Measurements from ENCODE around the gene PAK1IP1.

DNA sequence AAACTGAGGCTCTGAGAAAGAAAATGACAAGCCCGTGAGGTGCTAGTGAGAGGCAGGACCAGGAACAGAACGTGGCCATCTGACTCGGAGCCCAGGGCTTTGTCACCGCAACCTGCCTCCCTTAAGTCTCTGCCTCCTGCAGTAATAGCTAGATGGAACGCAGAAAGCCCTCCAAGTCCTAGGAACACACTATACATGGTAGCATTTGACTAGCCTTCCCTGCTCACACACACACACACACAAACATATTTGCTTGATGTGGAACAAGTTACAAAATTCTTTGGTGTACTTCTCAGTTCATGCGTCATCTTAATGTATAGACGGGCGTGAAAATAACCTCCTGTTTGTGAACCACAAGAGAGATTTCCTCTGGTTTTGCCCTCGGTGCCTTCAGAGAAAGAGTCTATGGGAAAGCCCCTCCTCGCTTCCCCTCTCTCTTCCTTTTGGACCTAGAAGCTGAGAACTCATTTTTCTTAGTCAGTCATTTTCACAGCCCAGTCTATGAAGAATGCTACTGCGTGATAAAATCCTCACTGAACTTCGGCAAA, 39.2 kb upstream of the PAK1IP1 start:
- TF ChIP-seq EZH2 (IDR thresholded peaks at IDR 0.05; ENCODE audit: insufficient read depth, low read length), result no peak
- TF ChIP-seq, protein P1, sequence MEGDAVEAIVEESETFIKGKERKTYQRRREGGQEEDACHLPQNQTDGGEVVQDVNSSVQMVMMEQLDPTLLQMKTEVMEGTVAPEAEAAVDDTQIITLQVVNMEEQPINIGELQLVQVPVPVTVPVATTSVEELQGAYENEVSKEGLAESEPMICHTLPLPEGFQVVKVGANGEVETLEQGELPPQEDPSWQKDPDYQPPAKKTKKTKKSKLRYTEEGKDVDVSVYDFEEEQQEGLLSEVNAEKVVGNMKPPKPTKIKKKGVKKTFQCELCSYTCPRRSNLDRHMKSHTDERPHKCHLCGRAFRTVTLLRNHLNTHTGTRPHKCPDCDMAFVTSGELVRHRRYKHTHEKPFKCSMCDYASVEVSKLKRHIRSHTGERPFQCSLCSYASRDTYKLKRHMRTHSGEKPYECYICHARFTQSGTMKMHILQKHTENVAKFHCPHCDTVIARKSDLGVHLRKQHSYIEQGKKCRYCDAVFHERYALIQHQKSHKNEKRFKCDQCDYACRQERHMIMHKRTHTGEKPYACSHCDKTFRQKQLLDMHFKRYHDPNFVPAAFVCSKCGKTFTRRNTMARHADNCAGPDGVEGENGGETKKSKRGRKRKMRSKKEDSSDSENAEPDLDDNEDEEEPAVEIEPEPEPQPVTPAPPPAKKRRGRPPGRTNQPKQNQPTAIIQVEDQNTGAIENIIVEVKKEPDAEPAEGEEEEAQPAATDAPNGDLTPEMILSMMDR (IDR thresholded peaks at IDR 0.05; ENCODE audit: insufficient read depth, low read depth, low read length), result no peak
